HG02642 (cell line): ENCODE data around the gene KCNAB1.

Source experiments
- ATAC-seq: cut with Tn5 transposase; IDR thresholded peaks from one replicate; pipeline ENCODE4 v1.9.1; 2021; ENCODE audit warnings: mild to moderate bottlenecking; ENCODE audit not compliant: unreplicated experiment, poor library complexity

Gene KCNAB1

GRCh38 chr3:156577736-156578135 lies 457.4 kb downstream of the KCNAB1 start:
- ATAC-seq = no peak

- no peak for ATAC-seq
Measured at GRCh38 chr3:156579427-156579851, 459.1 kb downstream of the KCNAB1 start.

- ATAC-seq = no peak
Measured at GRCh38 chr3:156581033-156581432, 460.7 kb downstream of the KCNAB1 start.

GRCh38 chr3:156581954-156582353 lies 461.6 kb downstream of the KCNAB1 start:
- no peak for ATAC-seq

- peak; percentile 78 for ATAC-seq
Measured at GRCh38 chr3:156582532-156583183, 462.3 kb downstream of the KCNAB1 start.

DNA sequence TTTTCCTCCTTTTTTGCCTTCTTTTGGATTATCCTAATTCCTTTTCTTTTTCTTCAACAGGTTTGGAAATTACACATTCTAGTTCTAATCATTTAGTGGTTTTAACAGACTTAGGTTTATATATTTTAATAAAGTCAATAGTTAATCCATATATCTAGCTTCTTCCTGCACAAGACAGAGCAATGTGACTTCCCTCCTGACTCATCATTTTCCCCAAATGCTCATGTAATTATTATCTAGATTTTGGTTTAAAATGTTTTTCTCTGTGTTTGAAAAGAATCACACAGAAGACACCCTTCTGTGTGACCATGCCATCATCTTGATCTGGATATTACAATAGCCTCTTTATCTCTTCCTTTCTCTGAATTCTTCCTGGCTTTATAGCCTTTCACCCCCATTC lies 463.1 kb downstream of the KCNAB1 start:
- ATAC-seq = no peak

- ATAC-seq = peak; percentile 50
Measured at GRCh38 chr3:156586905-156587759, 466.8 kb downstream of the KCNAB1 start.

GRCh38 chr3:156587760-156588069 lies 467.3 kb downstream of the KCNAB1 start:
- ATAC-seq = peak; percentile 21
